DOHH2 (cell line): Measurements from ENCODE around the gene SERPINE3.

Experiments used
- H3F3A ChIP-seq: fragments of 200-600 bp; sonication (generic), shearing (Covaris generic); 2 replicates; pipeline ENCODE4 v1.6.0; 2016; ENCODE audit warnings: antibody characterized with exemption, mild to moderate bottlenecking; ENCODE audit not compliant: control insufficient read depth, insufficient read depth
- H3K27ac ChIP-seq: fragments of 200-600 bp; sonication (generic); 2 replicates; pipeline ENCODE4 v1.5.1; 2014; ENCODE audit warnings: low read depth, mild to moderate bottlenecking, low read length, moderate library complexity
- H3K27me3 ChIP-seq: fragments of 200-600 bp; sonication (generic); 2 replicates; pipeline ENCODE4 v1.6.1; 2014; ENCODE audit warnings: mild to moderate bottlenecking, low read length, mixed read lengths; ENCODE audit not compliant: control insufficient read depth
- H3K36me3 ChIP-seq: fragments of 200-600 bp; sonication (generic); 2 replicates; pipeline ENCODE4 v1.6.1; 2014; ENCODE audit warnings: mild to moderate bottlenecking, low read length, moderate library complexity, mixed read lengths; ENCODE audit not compliant: control insufficient read depth
- H3K4me1 ChIP-seq: fragments of 200-600 bp; sonication (generic); 2 replicates; pipeline ENCODE4 v1.6.1; 2014; ENCODE audit warnings: mild to moderate bottlenecking, low read length, mixed read lengths; ENCODE audit not compliant: control insufficient read depth
- H3K4me2 ChIP-seq: fragments of 200-600 bp; sonication (generic); 2 replicates; pipeline ENCODE4 v1.6.0; 2014; ENCODE audit warnings: mild to moderate bottlenecking, low read length, moderate library complexity
- H3K4me3 ChIP-seq: fragments of 200-600 bp; sonication (generic); 2 replicates; pipeline ENCODE4 v1.5.1; 2014; ENCODE audit warnings: mild to moderate bottlenecking, low read length, mixed read lengths
- H3K79me2 ChIP-seq: fragments of 200-600 bp; sonication (generic); 2 replicates; pipeline ENCODE4 v1.6.1; 2014; ENCODE audit warnings: mild to moderate bottlenecking, low read length, mixed read lengths; ENCODE audit not compliant: control insufficient read depth
- H3K9me2 ChIP-seq: fragments of 200-600 bp; sonication (generic); replicated peaks from 2 replicates; pipeline ENCODE4 v1.6.1; 2014; ENCODE audit warnings: mild to moderate bottlenecking, low read length, mixed read lengths; ENCODE audit not compliant: control insufficient read depth
- H3K9me3 ChIP-seq: fragments of 200-600 bp; sonication (generic); 2 replicates; pipeline ENCODE4 v1.6.1; 2014; ENCODE audit warnings: antibody characterized with exemption, low read length, mixed read lengths; ENCODE audit not compliant: control insufficient read depth, insufficient read depth
- H4K20me1 ChIP-seq: fragments of 200-600 bp; sonication (generic); 2 replicates; pipeline ENCODE4 v1.6.0; 2014; ENCODE audit warnings: low read depth, mild to moderate bottlenecking, antibody characterized with exemption, low read length, moderate library complexity; ENCODE audit not compliant: control insufficient read depth, insufficient read depth
- EZH2phosphoT487 ChIP-seq: fragments of 200-600 bp; sonication (generic); IDR thresholded peaks from 2 replicates; pipeline ENCODE4 v1.6.1; 2017; ENCODE audit warnings: borderline replicate concordance, mild to moderate bottlenecking, antibody characterized with exemption, low read length, moderate library complexity, mixed read lengths
- TF ChIP-seq, protein P1 (sequence below): fragments of 200-600 bp; sonication (generic); IDR thresholded peaks from one replicate; pipeline ENCODE4 v1.5.1; 2014; ENCODE audit warnings: antibody characterized with exemption, mild to moderate bottlenecking, low read depth, low read length; ENCODE audit not compliant: poor library complexity, severe bottlenecking

The SERPINE3 gene

DNA sequence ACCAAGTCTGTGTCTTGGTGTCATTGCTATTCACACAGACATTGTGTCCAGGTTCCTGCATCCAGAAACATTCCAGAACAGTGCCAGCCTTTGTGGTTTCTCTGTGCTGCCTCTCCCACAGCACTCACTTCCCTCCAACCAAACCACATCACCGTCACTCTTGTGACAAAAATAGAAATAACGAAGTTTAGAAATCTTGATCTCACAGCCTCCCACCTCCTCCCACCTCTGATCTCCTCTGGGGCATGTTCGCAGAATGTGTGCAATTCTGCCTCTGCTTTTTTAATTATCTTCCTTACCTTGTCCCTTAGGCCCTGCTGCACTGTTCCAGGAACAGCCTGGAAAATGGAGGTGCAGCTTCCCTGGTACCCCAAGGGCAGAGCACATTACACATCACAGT, 8.7 kb upstream of the SERPINE3 start:
- H3F3A ChIP-seq, result no peaks in the 10 kb centered on the region
- H3K27me3 ChIP-seq, result 0 out of 2 replicates have a peak, but pooled peaks cover 4% of the 10 kb centered on the region
- no peak overlapping the region for H3K4me2 ChIP-seq
- no peaks in the 10 kb centered on the region for H3K36me3 ChIP-seq
- H4K20me1 ChIP-seq, result no peaks in the 10 kb centered on the region
- no peaks in the 10 kb centered on the region for H3K79me2 ChIP-seq
- H3K9me2 ChIP-seq, result no peaks in the 10 kb centered on the region
- H3K4me3 ChIP-seq, result no peak overlapping the region
- no peak overlapping the region for H3K27ac ChIP-seq
- no peaks in the 10 kb centered on the region for H3K9me3 ChIP-seq
- H3K4me1 ChIP-seq, result no peaks in the 10 kb centered on the region
- no peak for TF ChIP-seq EZH2phosphoT487
- TF ChIP-seq, protein P1, sequence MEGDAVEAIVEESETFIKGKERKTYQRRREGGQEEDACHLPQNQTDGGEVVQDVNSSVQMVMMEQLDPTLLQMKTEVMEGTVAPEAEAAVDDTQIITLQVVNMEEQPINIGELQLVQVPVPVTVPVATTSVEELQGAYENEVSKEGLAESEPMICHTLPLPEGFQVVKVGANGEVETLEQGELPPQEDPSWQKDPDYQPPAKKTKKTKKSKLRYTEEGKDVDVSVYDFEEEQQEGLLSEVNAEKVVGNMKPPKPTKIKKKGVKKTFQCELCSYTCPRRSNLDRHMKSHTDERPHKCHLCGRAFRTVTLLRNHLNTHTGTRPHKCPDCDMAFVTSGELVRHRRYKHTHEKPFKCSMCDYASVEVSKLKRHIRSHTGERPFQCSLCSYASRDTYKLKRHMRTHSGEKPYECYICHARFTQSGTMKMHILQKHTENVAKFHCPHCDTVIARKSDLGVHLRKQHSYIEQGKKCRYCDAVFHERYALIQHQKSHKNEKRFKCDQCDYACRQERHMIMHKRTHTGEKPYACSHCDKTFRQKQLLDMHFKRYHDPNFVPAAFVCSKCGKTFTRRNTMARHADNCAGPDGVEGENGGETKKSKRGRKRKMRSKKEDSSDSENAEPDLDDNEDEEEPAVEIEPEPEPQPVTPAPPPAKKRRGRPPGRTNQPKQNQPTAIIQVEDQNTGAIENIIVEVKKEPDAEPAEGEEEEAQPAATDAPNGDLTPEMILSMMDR, result no peak

DNA sequence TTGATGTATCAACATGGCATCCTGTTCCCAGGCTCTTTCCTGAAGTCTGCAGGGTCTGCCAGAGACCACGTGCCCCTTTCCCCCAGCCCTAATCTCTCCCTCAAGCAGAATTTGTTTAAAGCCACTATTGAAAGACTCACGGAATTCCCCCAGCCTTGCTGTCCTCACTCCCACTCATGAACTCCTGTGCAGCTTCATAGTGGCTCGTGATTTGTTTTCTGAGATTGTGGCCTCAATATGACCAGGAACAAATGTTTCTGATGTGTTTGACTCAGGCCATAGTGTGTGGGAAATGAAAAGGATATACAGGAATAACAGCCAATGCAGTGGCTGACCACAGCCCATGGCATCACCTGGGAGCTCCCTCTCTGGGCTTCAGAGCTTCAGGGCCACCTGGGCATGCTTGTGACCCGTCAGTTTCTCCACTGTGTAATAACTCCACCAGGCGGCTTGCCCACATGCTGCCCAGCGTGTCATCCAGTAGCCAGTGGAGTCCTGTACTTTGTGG, 8.1 kb upstream of the SERPINE3 start:
- no peaks in the 10 kb centered on the region for H3K4me1 ChIP-seq
- no peak overlapping the region for H3K4me2 ChIP-seq
- no peaks in the 10 kb centered on the region for H3K9me2 ChIP-seq
- H3K27ac ChIP-seq, result no peak overlapping the region
- H3K4me3 ChIP-seq, result no peak overlapping the region
- TF ChIP-seq EZH2phosphoT487, result no peak
- TF ChIP-seq, protein P1, result no peak
- 0 out of 2 replicates have a peak, but pooled peaks cover 4% of the 10 kb centered on the region for H3K27me3 ChIP-seq
- no peaks in the 10 kb centered on the region for H3K79me2 ChIP-seq
- H4K20me1 ChIP-seq, result no peaks in the 10 kb centered on the region
- H3F3A ChIP-seq, result no peaks in the 10 kb centered on the region
- no peaks in the 10 kb centered on the region for H3K9me3 ChIP-seq
- no peaks in the 10 kb centered on the region for H3K36me3 ChIP-seq

DNA sequence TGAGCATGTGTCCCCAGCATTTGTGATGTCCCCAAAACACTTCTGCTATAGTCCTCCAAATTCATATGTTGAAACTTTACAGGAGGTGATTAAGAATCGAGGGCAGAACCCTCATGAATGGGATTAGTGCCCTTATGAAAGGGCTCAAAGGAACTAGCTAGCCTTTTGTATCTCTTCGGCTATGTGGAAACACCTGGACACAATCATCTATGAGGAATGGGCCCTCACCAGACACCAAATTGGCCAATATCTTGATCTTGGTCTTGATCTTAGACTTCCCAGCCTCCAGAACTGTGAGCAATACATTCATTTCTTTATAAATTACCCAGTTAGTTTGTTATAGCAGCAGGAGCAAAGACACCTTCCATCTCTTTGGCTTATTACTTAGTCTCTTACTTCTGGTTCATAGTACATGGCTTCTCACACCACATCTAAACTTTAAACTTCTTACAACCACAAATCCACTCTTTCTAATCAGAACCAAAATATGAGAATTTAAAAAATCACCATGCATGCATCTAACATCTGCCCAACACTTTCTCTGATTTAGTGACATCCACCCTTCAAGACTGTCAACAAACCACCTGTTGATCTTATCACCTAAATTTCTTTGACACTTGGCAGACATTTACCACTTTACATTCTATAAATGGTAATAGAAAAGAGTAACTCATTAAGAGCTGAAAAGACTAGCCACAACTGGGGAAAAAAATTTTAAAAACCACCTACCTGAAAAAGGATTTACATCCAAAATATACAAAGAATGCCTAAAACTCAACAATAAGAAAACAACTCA, 6.7 kb upstream of the SERPINE3 start:
- Histone ChIP-seq H3K36me3 (no peaks in the 10 kb centered on the region), H4K20me1 (no peaks in the 10 kb centered on the region), H3K9me2 (no peaks in the 10 kb centered on the region), H3K27me3 (peaks cover 6% of the 10 kb centered on the region; the same call in 1 of the 2 replicates), H3F3A (no peaks in the 10 kb centered on the region), H3K4me1 (no peaks in the 10 kb centered on the region), H3K4me2 (no peak overlapping the region), H3K9me3 (no peaks in the 10 kb centered on the region), H3K79me2 (no peaks in the 10 kb centered on the region), H3K27ac (no peak overlapping the region), H3K4me3 (no peak overlapping the region)
- TF ChIP-seq, protein P1, result no peak
- no peak for TF ChIP-seq EZH2phosphoT487
